Measurements from ENCODE around the gene KLHL33. TPM values are rescaled to one million over a fixed set of nuclear protein-coding genes. Genes with fewer than 3 reads are reported as not detected.

KLHL33 gene
- polyA plus RNA-seq, 6 donors from 2014 or later: 0.13 to 0.51 (median 0.40) TPM; not detected in 1

DNA sequence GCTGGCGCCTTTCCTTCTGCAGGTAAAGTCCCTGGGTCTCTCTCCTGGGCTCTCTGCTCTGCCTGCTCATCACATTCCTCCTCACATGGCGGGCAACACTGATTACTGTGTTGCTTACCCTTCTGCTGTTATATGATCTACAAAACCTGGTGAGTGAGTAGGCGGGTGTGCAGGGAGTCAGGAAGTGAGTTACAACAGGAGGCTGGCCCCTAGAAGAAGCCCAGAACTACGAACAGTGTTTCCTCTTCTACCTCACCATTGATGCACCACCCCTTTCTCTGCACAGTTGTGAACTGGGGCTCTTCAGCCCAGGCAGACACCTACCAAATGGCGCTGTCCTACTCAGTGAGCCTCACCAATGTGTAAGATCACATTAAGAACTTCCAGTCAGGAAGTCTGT, 4.9 kb upstream of the KLHL33 start:
- H3K4me3 Mint-ChIP-seq: peak overlapping the region; percentile 49 to 87 (median 64)

DNA sequence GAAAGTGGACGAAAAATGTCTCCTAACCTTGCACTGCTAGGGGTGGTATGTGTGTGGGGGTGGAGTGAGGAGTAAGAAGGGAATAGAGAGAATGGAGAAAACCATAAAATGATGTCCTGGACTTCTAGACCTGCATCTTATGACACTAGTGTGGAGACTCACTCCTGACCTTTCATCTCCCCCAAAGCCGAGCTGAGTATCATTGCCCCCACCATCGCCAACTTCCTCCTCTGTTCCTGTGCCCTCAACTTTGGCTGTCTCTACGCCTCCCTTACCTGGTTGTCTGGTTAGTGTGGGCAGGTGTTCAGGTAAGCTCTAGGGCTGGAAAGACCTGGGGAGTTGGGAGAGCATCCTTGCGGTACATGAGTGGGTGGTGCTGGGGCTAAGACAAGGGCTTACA, 4.5 kb upstream of the KLHL33 start:
- peak overlapping the region in 5 of 6 donors; percentile 19 to 92 (median 76) for H3K27ac Mint-ChIP-seq
- H3K36me3 Mint-ChIP-seq: peaks cover 5 to 22% of the 10 kb centered on the region in 2 donors
- ATAC-seq (ENCODE audit: low read depth in 2 of 2) (peak in 1 of 2 donors; percentile 17), DNase-seq (no peak)
- H3K9me3 Mint-ChIP-seq: peaks cover 0 to 6% (median 0%) of the 10 kb centered on the region in 7 donors
- peaks cover 63 to 67% (median 63%) of the 10 kb centered on the region in 3 donors for H3K4me1 Mint-ChIP-seq
- H3K4me3 Mint-ChIP-seq: peak overlapping the region in 6 of 8 donors; percentile 51 to 87 (median 65)
- H3K27me3 Mint-ChIP-seq: no peaks in the 10 kb centered on the region

More for the DNA sequence above, 4.9 kb upstream of the KLHL33 start:
- peaks cover 58 to 63% (median 61%) of the 10 kb centered on the region in 3 donors for H3K4me1 Mint-ChIP-seq
- H3K9me3 Mint-ChIP-seq: peaks cover 0 to 6% (median 0%) of the 10 kb centered on the region in 7 donors
- H3K36me3 Mint-ChIP-seq: peaks cover 5 to 22% of the 10 kb centered on the region in 2 donors
- H3K27me3 Mint-ChIP-seq: no peaks in the 10 kb centered on the region
- DNase-seq (no peak), ATAC-seq (ENCODE audit: low read depth in 2 of 2) (peak; percentile 62 to 78)
- H3K27ac Mint-ChIP-seq: peak overlapping the region; percentile 28 to 92 (median 78)

GRCh38 chr14:20438664-20439063, 2.7 kb upstream of the KLHL33 start:
- DNase-seq: peak; percentile 41
- Mint-ChIP-seq H3K4me3 (peak overlapping the region in 5 of 8 donors; percentile 41 to 81 (median 72)), H3K4me1 (peaks cover 64 to 73% (median 66%) of the 10 kb centered on the region in 3 donors), H3K27ac (peak overlapping the region in 5 of 6 donors; percentile 0 to 75 (median 15)), H3K36me3 (peaks cover 5 to 22% of the 10 kb centered on the region in 2 donors), H3K9me3 (peaks cover 0 to 6% (median 0%) of the 10 kb centered on the region in 7 donors), H3K27me3 (no peaks in the 10 kb centered on the region)
- ATAC-seq (ENCODE audit: low read depth in 2 of 2): peak; percentile 71 to 84

DNA sequence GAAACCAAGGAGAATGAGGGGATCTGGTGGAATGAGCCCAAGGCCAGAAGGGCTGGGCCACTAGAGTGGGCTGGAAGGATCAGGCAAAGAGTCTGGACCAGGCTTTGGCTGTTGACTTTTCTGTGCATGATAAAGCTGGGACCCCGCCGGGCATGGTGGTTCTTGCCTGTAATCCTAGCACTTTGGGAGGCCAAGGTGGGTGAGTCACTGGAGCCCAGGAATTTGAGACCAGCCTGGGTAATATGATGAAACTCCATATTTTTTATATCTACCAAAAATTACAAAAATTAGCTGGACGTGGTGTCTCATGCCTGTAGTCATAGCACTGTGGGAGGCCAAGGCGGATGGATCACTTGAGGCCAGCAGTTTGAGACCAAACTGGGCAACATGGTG, 393 bp upstream of the KLHL33 start:
- H3K4me1 Mint-ChIP-seq: peaks cover 53 to 65% (median 58%) of the 10 kb centered on the region in 3 donors
- DNase-seq (no peak), ATAC-seq (ENCODE audit: low read depth in 2 of 2) (no peak)
- peaks cover 5 to 8% of the 10 kb centered on the region in 2 donors for H3K36me3 Mint-ChIP-seq
- no peak overlapping the region for H3K27ac Mint-ChIP-seq
- peak overlapping the region in 2 of 8 donors; percentile 22 to 61 for H3K4me3 Mint-ChIP-seq
- H3K9me3 Mint-ChIP-seq: peaks cover 0 to 6% (median 0%) of the 10 kb centered on the region in 7 donors
- H3K27me3 Mint-ChIP-seq: no peaks in the 10 kb centered on the region

DNA sequence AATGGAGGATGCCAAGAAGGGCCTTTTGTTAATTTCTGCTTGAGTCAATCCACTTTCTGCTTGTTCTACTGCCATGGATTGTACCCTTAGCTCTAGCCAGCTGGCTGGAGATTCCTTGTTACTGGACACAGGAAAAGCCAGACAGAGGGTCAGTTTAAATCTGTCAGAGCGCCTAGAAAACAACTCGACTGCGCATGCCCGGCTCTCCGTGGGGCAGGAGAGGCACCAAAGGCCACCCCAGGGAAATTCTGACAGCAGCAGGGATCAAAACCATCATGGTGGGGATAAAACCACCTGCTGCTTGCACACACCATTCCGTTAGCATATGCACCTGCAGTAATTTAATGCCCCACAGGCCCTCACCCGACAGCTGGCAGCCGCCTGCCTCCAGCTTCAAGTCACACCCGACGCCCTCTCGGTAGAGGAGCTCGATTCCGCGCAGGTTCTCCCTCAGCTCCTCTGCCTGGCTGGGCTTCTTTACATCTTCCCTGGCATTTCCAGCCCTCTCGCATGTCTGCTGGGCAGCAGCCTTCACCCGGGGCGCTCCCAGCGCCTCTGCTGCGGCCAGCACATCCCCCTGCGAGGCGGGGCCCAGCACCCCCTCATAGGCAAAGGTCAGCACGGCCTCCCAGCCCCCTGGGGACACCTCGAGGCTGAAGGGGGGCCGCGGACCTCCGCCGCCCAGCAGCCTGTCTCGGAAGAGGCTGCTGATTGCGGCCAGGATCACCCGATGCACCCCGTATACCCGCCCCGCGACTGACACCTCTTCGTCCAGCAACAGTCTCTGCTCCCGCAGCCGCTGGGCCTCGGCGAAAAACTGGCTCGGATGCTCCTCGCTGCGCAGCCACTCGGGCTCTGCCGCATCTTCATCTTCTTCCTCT, 1.0 kb downstream of the KLHL33 start:
- no peaks in the 10 kb centered on the region for H3K27me3 Mint-ChIP-seq
- H3K4me1 Mint-ChIP-seq: peaks cover 43 to 64% (median 55%) of the 10 kb centered on the region in 3 donors
- peaks cover 5 to 8% of the 10 kb centered on the region in 2 donors for H3K36me3 Mint-ChIP-seq
- no peak for DNase-seq
- no peak for ATAC-seq (ENCODE audit: low read depth in 2 of 2)
- H3K9me3 Mint-ChIP-seq: peaks cover 0 to 6% (median 0%) of the 10 kb centered on the region in 7 donors
- H3K27ac Mint-ChIP-seq: peak overlapping the region in 2 of 6 donors; percentile 18 to 52
- peak overlapping the region in 1 of 8 donors; percentile 29 for H3K4me3 Mint-ChIP-seq

- ATAC-seq (ENCODE audit: low read depth in 2 of 2): no peak
- no peak for DNase-seq
- H3K36me3 Mint-ChIP-seq: no peaks in the 10 kb centered on the region
- H3K4me1 Mint-ChIP-seq: peaks cover 41 to 58% (median 56%) of the 10 kb centered on the region in 3 donors
- no peaks in the 10 kb centered on the region for H3K27me3 Mint-ChIP-seq
- peak overlapping the region; percentile 82 to 99 (median 91) for H3K27ac Mint-ChIP-seq
- peak overlapping the region in 7 of 8 donors; percentile 57 to 94 (median 74) for H3K4me3 Mint-ChIP-seq
- H3K9me3 Mint-ChIP-seq: no peaks in the 10 kb centered on the region
These were observed 5.9 kb downstream of the KLHL33 start for GRCh38 chr14:20429801-20430669.

DNA sequence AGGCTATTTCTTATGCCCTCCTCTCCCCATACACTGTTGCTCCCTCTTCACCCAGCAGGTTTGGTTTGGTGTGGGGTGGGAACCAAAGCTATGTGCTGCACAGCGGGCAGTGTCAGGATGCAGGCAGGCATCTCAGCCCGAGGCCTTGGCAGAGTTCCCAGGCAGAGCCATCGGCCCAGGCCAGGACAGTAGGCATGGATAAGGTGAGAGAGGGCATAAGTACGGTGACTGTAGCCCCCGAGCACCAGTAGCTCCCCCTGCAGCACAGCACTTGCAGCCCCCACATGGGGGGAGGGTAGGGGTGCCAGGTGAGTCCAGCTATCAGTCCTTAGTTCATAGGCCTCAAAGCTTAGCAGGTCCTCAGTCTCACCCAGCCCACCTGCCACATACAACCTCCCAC, 7.2 kb downstream of the KLHL33 start:
- H3K27ac Mint-ChIP-seq: peak overlapping the region; percentile 85 to 99 (median 96)
- H3K4me3 Mint-ChIP-seq: peak overlapping the region; percentile 37 to 94 (median 84)
- peaks cover 0 to 4% (median 0%) of the 10 kb centered on the region in 7 donors for H3K9me3 Mint-ChIP-seq
- peaks cover 45 to 65% (median 59%) of the 10 kb centered on the region in 3 donors for H3K4me1 Mint-ChIP-seq
- DNase-seq: no peak
- no peak for ATAC-seq (ENCODE audit: low read depth in 2 of 2)
- H3K27me3 Mint-ChIP-seq: no peaks in the 10 kb centered on the region
- no peaks in the 10 kb centered on the region for H3K36me3 Mint-ChIP-seq

- Mint-ChIP-seq H3K27me3 (no peaks in the 10 kb centered on the region), H3K4me3 (peak overlapping the region; percentile 37 to 94 (median 84))
- peak; percentile 7 to 9 for ATAC-seq (ENCODE audit: low read depth in 2 of 2)
These were observed 8.0 kb downstream of the KLHL33 start for GRCh38 chr14:20428010-20428365.

GRCh38 chr14:20427231-20428009, 8.5 kb downstream of the KLHL33 start:
- peaks cover 0 to 4% (median 0%) of the 10 kb centered on the region in 7 donors for H3K9me3 Mint-ChIP-seq
- H3K27me3 Mint-ChIP-seq: no peaks in the 10 kb centered on the region
- H3K4me3 Mint-ChIP-seq: peak overlapping the region; percentile 37 to 94 (median 84)
- ATAC-seq (ENCODE audit: low read depth in 2 of 2): peak; percentile 91 to 95
- peak overlapping the region; percentile 85 to 99 (median 96) for H3K27ac Mint-ChIP-seq
- peak; percentile 74 for DNase-seq
- no peaks in the 10 kb centered on the region for H3K36me3 Mint-ChIP-seq
- peaks cover 45 to 69% (median 59%) of the 10 kb centered on the region in 3 donors for H3K4me1 Mint-ChIP-seq

More at GRCh38 chr14:20428010-20428365, 8.0 kb downstream of the KLHL33 start:
- H3K27ac Mint-ChIP-seq: peak overlapping the region; percentile 85 to 99 (median 96)
- H3K9me3 Mint-ChIP-seq: peaks cover 0 to 4% (median 0%) of the 10 kb centered on the region in 7 donors
- DNase-seq: no peak
- peaks cover 45 to 65% (median 59%) of the 10 kb centered on the region in 3 donors for H3K4me1 Mint-ChIP-seq
- no peaks in the 10 kb centered on the region for H3K36me3 Mint-ChIP-seq

GRCh38 chr14:20424851-20425250, 11.1 kb downstream of the KLHL33 start:
- Mint-ChIP-seq H3K4me1 (peaks cover 41 to 58% (median 45%) of the 10 kb centered on the region in 3 donors), H3K36me3 (no peaks in the 10 kb centered on the region), H3K9me3 (peaks cover 0 to 4% (median 0%) of the 10 kb centered on the region in 7 donors), H3K27me3 (no peaks in the 10 kb centered on the region), H3K27ac (no peak overlapping the region), H3K4me3 (peak overlapping the region in 1 of 8 donors; percentile 54)
- no peak for DNase-seq
- no peak for ATAC-seq (ENCODE audit: low read depth in 2 of 2)

GRCh38 chr14:20422886-20423285, 13.1 kb downstream of the KLHL33 start:
- no peak for DNase-seq
- H3K27me3 Mint-ChIP-seq: no peaks in the 10 kb centered on the region
- H3K27ac Mint-ChIP-seq: peak overlapping the region in 3 of 6 donors; percentile 26 to 41 (median 28)
- no peaks in the 10 kb centered on the region for H3K36me3 Mint-ChIP-seq
- ATAC-seq (ENCODE audit: low read depth in 2 of 2): no peak
- H3K4me1 Mint-ChIP-seq: peaks cover 28 to 47% (median 37%) of the 10 kb centered on the region in 3 donors
- H3K4me3 Mint-ChIP-seq: no peak overlapping the region
- peaks cover 0 to 4% (median 0%) of the 10 kb centered on the region in 7 donors for H3K9me3 Mint-ChIP-seq

GRCh38 chr14:20421267-20421666, 14.7 kb downstream of the KLHL33 start:
- H3K27me3 Mint-ChIP-seq: no peaks in the 10 kb centered on the region
- DNase-seq: no peak
- peaks cover 0 to 4% (median 0%) of the 10 kb centered on the region in 7 donors for H3K9me3 Mint-ChIP-seq
- no peaks in the 10 kb centered on the region for H3K36me3 Mint-ChIP-seq
- ATAC-seq (ENCODE audit: low read depth in 2 of 2): no peak
- peaks cover 18 to 42% (median 30%) of the 10 kb centered on the region in 3 donors for H3K4me1 Mint-ChIP-seq
- peak overlapping the region in 1 of 6 donors; percentile 80 for H3K27ac Mint-ChIP-seq
- H3K4me3 Mint-ChIP-seq: no peak overlapping the region
